ENCODE results near the gene E2F3. TPM values are rescaled to one million over a fixed set of nuclear protein-coding genes. Genes with fewer than 3 reads are reported as not detected.

The E2F3 gene
- total RNA-seq, 2 experiments from 2014 or later: 29.7 to 30.4 TPM

- ChIA-PET POLR2A (interaction anchor here (0.7 kb wide), 1 partner anchor 48 kb away, joined by 3 read pairs; no protein-coding TSS in a partner anchor), CTCF (interaction anchor here (0.6 kb wide), 1 partner anchor 595 kb away, joined by 3 read pairs; no protein-coding TSS in a partner anchor)
These were observed 2.2 kb upstream of the E2F3 start for GRCh38 chr6:20399518-20399917.

DNA sequence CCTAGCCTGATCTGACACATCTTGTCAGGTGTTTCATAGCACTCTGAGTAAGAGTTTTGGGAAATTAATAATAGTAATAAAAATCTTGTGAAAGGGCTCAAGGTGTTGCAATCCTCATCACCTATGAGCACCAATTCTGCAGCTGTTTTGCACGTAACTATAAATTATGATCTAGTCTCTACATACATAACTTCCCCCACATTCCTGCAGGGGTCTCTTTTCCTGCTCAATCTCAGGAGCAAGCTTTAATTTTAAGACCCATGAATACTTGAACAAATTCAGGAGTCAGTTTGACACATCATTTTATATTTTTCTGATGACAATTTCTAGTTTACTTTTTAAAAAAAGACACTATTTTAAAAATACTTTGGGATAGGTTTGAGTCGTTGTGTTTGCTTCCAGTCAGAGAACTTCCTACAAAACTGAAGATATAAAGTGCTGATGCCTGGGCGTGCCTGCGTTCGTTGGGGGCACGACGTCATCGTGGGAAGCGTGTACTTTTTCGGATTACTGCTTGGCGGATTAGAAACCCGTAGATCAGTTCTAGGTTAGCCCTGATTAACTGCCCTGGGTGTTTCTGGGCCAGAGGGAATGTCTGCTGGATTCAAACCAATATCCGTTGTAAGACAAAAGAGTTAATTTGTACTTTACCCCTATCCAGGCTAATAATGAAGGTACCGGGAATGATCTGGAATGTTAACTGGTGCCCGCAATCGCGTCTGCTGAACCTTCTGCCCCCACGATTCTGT lies 1.0 kb upstream of the E2F3 start:
- CTCF ChIA-PET: interaction anchor here (0.8 to 1.0 kb wide), 3 partner anchors 26 to 124 kb away, joined by 3 to 5 read pairs (median 3); no protein-coding TSS in a partner anchor
- POLR2A ChIA-PET: interaction anchor here (0.6 to 1.0 kb wide), 3 partner anchors 31 to 80 kb away, joined by 3 read pairs; no protein-coding TSS in a partner anchor

- POLR2A ChIA-PET: interaction anchor here (0.9 to 1.0 kb wide), 2 partner anchors 36 to 83 kb away, joined by 3 to 4 read pairs; no protein-coding TSS in a partner anchor
These were observed 338 bp downstream of the E2F3 start for GRCh38 chr6:20402092-20402341.

GRCh38 chr6:20402342-20403069 lies 827 bp downstream of the E2F3 start:
- ChIA-PET POLR2A (interaction anchor here (0.6 to 3.4 kb wide), 8 partner anchors 36 to 1424 kb away, joined by 3 to 28 read pairs (median 4); no protein-coding TSS in a partner anchor), CTCF (interaction anchor here (0.7 to 0.8 kb wide), 2 partner anchors 104 to 125 kb away, joined by 3 to 4 read pairs; no protein-coding TSS in a partner anchor)

More at GRCh38 chr6:20402092-20402341, 338 bp downstream of the E2F3 start:
- CTCF ChIA-PET: interaction anchor here (0.8 to 1.0 kb wide), 2 partner anchors 35 to 126 kb away, joined by 3 read pairs; no protein-coding TSS in a partner anchor

DNA sequence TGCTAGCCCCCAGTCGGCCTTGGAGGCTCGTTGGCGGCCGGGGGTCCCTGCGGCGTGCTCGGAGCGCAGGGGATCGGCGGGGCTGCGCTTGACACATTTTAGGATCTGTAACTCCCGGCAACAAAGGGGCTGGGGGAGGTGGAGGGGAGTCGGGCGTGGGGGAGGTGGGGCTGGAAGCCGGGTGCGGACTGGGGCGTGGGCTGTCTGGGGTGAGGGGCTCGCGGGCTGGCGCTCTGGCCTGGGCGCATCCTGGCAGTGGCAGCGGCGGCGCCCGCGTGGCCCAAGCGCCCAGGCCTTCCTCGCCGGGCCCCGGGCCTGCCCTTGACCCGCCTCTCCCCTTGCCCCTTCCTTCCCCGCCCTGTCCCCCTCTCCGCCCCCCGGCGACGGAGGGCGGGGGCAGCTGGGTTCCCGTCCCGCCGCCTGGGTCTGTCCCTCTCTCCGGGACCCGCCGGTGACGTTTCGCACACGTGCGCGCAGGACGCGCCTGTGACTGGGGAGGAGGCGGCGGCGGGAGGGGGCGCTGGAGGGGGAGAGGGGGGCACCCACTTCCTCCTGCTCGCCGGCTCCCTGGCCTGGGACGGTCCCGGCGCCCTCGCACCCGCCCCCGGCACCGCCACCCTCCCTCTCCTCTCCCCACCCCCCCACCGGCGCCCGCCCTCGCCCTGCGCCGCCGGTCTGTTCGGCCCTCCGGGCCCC lies 1.5 kb downstream of the E2F3 start:
- POLR2A ChIA-PET: interaction anchor here (0.6 to 3.4 kb wide), 7 partner anchors 37 to 1423 kb away, joined by 3 to 28 read pairs (median 5); no protein-coding TSS in a partner anchor
- CTCF ChIA-PET: interaction anchor here (0.7 to 1.9 kb wide), 3 partner anchors 38 to 131 kb away, joined by 4 to 9 read pairs (median 4); partner anchors contain the start of gene CDKAL1

DNA sequence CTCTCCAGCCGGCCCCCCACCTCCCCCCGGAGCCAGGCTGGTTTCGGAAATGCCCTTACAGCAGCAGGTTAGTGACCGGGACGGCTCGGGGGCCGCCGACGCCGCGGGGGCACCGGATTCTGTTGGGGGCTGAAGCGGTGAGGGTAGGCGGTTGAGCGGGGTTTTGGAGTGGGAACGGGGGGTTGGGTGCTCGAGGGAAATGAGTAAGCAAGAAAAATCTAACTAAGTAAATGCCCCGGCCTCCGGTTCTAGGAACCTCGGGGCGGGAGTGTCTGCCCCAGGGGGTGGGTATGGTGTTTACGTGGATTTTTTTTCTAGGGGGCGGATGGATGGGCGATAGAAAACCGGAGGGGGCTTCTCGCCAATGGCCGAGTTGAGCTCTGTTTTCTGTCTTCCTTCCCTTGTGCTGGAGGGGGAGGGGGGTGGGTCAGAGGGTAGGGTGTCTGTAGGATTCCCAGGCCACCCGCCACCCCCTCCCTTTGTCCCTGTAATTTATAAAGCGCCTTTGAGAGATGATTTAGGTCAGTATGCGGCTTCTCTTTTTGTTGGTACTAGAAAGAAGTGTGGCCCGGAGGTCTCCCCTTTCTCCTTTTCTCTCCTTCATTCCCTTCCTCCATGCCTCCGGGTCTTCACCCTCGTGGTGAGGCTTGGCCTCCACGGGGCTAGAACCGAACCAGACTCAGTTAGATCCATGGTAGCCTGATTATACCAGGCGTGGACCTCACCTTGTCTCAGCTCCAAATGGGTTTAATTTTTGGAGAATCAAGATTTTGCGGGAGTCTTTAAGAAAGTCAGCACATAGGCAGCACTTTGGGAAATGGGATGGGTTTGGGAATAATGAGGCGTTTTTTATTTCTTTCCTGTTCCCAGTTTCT lies 2.3 kb downstream of the E2F3 start:
- CTCF ChIA-PET: interaction anchor here (1.0 to 2.3 kb wide), 14 partner anchors 10 to 130 kb away, joined by 3 to 9 read pairs (median 4); partner anchors contain the start of gene CDKAL1
- POLR2A ChIA-PET: interaction anchor here (0.6 to 3.4 kb wide), 4 partner anchors 41 to 124 kb away, joined by 3 to 28 read pairs (median 8); no protein-coding TSS in a partner anchor

GRCh38 chr6:20404641-20405032 lies 3.0 kb downstream of the E2F3 start:
- ChIA-PET CTCF (interaction anchor here (0.6 to 2.3 kb wide), 16 partner anchors 9 to 130 kb away, joined by 3 to 9 read pairs (median 4); partner anchors contain the start of gene CDKAL1), POLR2A (interaction anchor here (0.6 to 3.4 kb wide), 3 partner anchors 85 to 124 kb away, joined by 3 to 28 read pairs (median 12); no protein-coding TSS in a partner anchor)

DNA sequence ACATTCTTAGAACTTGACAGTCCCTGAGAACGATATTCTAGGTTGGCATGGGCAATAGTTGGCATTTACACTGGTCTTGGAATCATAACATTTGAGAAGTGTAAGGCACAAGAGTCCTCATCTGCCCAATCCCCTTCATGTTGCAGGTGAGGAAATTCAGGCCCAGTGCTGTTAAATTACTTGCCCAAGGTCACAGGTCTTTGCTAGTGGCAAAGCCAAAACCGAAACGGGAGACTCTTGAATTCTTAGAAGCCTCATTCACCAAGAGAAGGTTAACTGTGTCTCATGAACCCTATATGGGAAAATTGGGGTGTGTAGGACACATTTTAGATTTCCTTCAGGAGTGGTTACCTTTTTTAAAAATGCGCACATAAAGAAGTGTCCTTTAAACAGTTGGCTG lies 7.2 kb downstream of the E2F3 start:
- ChIA-PET CTCF (no interaction called here), POLR2A (no interaction called here)

GRCh38 chr6:20409427-20409971 lies 7.8 kb downstream of the E2F3 start:
- POLR2A ChIA-PET: no interaction called here
- CTCF ChIA-PET: no interaction called here

DNA sequence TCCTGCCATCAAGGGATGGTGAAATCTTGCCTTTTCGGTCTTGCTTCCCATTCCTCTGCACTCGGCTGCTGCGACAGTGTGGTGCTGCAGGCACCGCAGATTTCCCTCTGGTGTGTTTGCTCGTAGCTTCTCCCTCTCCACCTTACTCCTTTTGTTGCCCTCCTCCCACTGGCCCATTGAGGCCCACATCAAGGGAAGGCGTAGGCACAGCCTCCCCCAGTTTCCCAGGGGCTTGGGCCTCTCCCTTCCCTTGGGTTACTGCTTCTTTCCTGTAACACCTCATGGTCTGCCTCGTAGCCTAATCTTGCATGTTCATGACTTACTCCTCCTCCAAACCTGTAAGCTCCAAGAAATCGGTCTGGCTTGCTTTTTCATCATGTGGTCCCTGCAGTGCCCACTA lies 9.9 kb downstream of the E2F3 start:
- CTCF ChIA-PET: interaction anchor here (1.6 kb wide), 1 partner anchor 286 kb away, joined by 3 read pairs; no protein-coding TSS in a partner anchor

GRCh38 chr6:20411953-20412681 lies 10.4 kb downstream of the E2F3 start:
- CTCF ChIA-PET: no interaction called here

More for the DNA sequence above, 9.9 kb downstream of the E2F3 start:
- POLR2A ChIA-PET: no interaction called here

DNA sequence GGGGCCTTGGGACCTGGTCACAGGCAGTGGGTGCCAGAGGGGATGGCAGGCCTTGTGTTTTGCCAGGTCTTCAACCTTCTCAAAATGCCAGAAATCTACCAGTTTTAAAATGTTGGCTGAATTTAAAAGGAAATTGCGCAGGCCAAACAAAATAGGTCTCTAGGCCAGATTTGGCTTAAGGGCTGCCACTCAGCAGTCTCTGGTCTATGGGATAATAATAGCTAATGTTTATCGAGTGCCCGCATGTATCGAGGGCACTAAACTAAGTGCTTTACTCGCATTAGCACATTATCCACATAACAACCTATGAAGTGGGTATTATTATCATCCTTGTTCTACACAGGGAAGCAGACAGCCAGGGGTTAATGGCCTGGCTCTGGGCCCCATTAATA lies 11.0 kb downstream of the E2F3 start:
- POLR2A ChIA-PET: interaction anchor here (0.6 kb wide), 1 partner anchor 49 kb away, joined by 5 read pairs; no protein-coding TSS in a partner anchor

More at GRCh38 chr6:20411953-20412681, 10.4 kb downstream of the E2F3 start:
- POLR2A ChIA-PET: interaction anchor here (0.6 kb wide), 1 partner anchor 49 kb away, joined by 5 read pairs; no protein-coding TSS in a partner anchor

DNA sequence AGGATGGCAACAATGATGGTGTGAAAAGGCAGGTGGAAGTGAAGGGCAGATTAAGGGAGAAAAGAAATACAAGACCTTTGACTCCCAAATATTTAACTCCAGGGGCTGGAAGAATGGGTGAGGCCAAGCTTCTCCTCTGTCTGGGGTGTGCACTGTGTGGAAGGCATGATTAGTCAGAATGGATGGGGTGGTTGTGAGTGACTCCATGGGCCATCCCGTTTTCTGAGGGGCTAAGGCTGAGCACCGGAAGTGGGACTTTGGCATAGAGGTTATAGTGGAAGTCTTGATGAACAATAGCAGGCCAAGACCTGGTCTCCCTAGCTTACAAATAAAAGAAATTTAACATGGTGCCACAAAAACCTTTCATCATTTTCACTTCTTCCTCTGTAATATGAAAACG lies 12.1 kb downstream of the E2F3 start:
- ChIA-PET CTCF (interaction anchor here (1.4 kb wide), 1 partner anchor 9 kb away, joined by 4 read pairs; no protein-coding TSS in a partner anchor), POLR2A (no interaction called here)

More for the DNA sequence above, 11.0 kb downstream of the E2F3 start:
- CTCF ChIA-PET: no interaction called here

GRCh38 chr6:20414711-20415110 lies 13.0 kb downstream of the E2F3 start:
- CTCF ChIA-PET: no interaction called here

GRCh38 chr6:20415304-20415703 lies 13.6 kb downstream of the E2F3 start:
- CTCF ChIA-PET: no interaction called here
- POLR2A ChIA-PET: no interaction called here

More at GRCh38 chr6:20414711-20415110, 13.0 kb downstream of the E2F3 start:
- POLR2A ChIA-PET: no interaction called here

GRCh38 chr6:20415712-20416454 lies 14.2 kb downstream of the E2F3 start:
- POLR2A ChIA-PET: no interaction called here
- CTCF ChIA-PET: no interaction called here

Data from activated CD8-positive, alpha-beta memory T cell treated with anti-CD3 and anti-CD28 coated beads for 36 hours (primary cell).